Activated naive CD8-positive, alpha-beta T cell treated with anti-CD3 and anti-CD28 coated beads, Interleukin-2, amount 50 U/mL, for 24 hours (primary cell): ENCODE measurements around the gene OPCML.

ENCODE experiments used
- ATAC-seq: fragments of 150-1000 bp; cut with Tn5 transposase; one replicate; pipeline ENCODE4 v1.10.0; 2021
- DNase-seq: peaks from one replicate; pipeline ENCODE4 v3.0.0; 2021
- H3K27ac Mint-ChIP-seq: one replicate; pipeline ENCODE4 v1.8.0; 2021; ENCODE audit warnings: mild to moderate bottlenecking, mixed read lengths
- H3K27me3 Mint-ChIP-seq: one replicate; pipeline ENCODE4 v1.8.0; 2021; ENCODE audit warnings: mixed read lengths
- H3K36me3 Mint-ChIP-seq: one replicate; pipeline ENCODE4 v1.8.0; 2021; ENCODE audit warnings: low read depth, mixed read lengths
- H3K4me1 Mint-ChIP-seq: one replicate; pipeline ENCODE4 v1.8.0; 2021; ENCODE audit warnings: mixed read lengths
- H3K4me3 Mint-ChIP-seq: one replicate; pipeline ENCODE4 v1.8.0; 2021; ENCODE audit warnings: mild to moderate bottlenecking, moderate library complexity, mixed read lengths
- H3K9me3 Mint-ChIP-seq: one replicate; pipeline ENCODE4 v1.8.0; 2021; ENCODE audit warnings: mixed read lengths

The OPCML gene

GRCh38 chr11:132770829-132771530 lies 761.3 kb downstream of the OPCML start:
- Mint-ChIP-seq H3K9me3 (no peaks in the 10 kb centered on the region), H3K4me3 (no peak overlapping the region)
- no peak for DNase-seq

DNA sequence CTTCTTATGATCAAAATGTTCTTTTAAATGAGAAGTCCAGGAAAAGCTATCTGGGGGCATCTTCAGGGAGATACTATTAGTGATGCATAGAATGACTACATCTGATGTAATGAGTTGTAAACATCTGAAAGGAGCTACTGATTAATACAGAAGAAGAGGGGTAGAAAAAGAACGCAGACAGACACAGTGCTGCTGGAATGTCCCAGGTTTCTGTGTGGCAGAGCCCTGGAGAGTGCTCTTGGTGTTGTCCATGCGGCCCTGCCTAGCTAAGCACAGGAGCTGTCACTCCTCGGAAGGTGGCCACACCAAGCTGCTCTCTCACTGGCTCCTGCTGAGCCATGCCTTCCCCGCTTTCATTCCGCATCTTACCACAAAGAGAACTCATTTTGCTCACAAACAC lies 768.8 kb downstream of the OPCML start:
- Mint-ChIP-seq H3K4me1 (no peaks in the 10 kb centered on the region), H3K27ac (no peak overlapping the region), H3K27me3 (no peaks in the 10 kb centered on the region), H3K36me3 (no peaks in the 10 kb centered on the region), H3K9me3 (peaks cover 16% of the 10 kb centered on the region), H3K4me3 (no peak overlapping the region)
- no peak for ATAC-seq
- no peak for DNase-seq

More at GRCh38 chr11:132770829-132771530, 761.3 kb downstream of the OPCML start:
- Mint-ChIP-seq H3K27ac (no peak overlapping the region), H3K4me1 (peaks cover 11% of the 10 kb centered on the region), H3K27me3 (no peaks in the 10 kb centered on the region), H3K36me3 (no peaks in the 10 kb centered on the region)
- no peak for ATAC-seq

DNA sequence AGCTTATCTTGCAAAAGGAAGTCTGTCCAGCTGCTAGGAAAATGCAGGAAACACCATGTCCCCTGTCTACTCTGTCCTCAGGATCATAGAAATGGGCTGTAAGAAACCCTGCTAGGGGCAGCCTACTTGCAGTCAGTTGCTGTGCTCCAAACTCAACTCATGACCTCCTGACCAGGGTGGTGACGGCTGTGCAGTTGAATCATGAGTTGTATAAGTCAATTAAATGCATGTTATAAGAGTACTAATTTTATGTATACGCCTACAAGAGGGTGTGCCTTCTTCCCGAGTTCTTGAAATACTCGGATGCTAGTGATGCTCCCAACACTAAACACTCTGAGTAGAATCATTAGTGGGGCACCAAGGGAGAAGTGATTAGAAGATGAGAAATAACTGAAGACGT lies 776.4 kb downstream of the OPCML start:
- Mint-ChIP-seq H3K36me3 (no peaks in the 10 kb centered on the region), H3K4me3 (no peak overlapping the region), H3K27me3 (no peaks in the 10 kb centered on the region), H3K9me3 (peaks cover 15% of the 10 kb centered on the region), H3K27ac (no peak overlapping the region), H3K4me1 (no peaks in the 10 kb centered on the region)
- DNase-seq (no peak), ATAC-seq (no peak)

DNA sequence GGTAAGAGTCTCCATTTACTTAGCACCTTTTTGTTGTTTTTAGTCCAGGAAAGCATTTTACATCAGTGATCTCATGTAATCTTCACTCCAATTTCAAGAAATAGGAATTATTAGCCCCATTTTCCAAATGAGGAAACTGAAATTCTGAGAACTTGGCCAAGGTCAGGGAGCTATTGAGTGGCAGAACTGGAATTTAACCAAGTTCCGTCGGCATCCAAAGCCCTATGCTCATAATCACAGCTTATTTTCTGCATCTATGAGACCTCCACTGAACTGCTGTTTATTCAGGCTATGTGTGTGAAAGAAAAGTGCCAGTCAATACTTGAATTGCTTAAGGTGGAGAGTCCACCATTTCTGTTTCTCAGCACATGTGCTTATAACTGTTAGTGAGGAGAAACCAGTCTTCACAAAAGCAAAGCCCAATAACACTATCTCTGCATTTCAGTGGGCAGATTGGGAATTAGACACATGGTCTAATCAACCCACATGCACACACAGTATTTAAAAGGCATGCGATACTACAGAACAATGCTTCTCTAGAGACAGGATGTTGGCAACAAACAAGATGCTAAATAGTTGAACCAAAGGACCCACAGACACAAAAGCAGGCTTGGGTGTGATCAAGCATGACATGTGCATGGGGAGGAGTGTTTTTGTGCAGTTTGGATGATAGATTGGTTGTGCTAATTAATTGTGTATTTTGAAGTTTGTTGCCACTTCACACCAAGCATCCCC lies 780.6 kb downstream of the OPCML start:
- no peaks in the 10 kb centered on the region for H3K36me3 Mint-ChIP-seq
- H3K4me1 Mint-ChIP-seq: no peaks in the 10 kb centered on the region
- H3K9me3 Mint-ChIP-seq: peaks cover 5% of the 10 kb centered on the region
- no peak for ATAC-seq
- no peak overlapping the region for H3K27ac Mint-ChIP-seq
- DNase-seq: no peak
- no peak overlapping the region for H3K4me3 Mint-ChIP-seq
- H3K27me3 Mint-ChIP-seq: peaks cover 4% of the 10 kb centered on the region

DNA sequence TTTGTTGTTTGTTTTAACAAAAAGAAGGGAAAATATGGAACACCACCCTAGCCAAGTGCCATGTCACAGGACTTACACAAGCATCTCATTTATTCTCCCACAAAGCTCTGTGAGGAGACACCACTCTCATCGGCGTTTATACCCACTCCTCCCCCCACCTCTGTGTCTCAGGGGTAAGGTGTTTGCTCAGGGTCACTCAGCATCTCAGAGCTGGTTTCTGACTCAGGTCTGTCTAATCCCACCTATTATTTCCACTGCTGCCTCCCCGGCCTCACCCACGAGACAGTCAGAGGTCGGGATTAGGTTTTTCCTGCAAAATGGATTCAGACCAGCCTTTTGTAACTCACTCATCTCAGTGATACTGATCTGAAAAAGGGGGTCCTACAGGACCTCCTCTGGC lies 786.0 kb downstream of the OPCML start:
- Mint-ChIP-seq H3K27me3 (peaks cover 4% of the 10 kb centered on the region), H3K27ac (no peak overlapping the region), H3K36me3 (no peaks in the 10 kb centered on the region), H3K4me3 (no peak overlapping the region), H3K4me1 (no peaks in the 10 kb centered on the region), H3K9me3 (no peaks in the 10 kb centered on the region)
- no peak for ATAC-seq
- no peak for DNase-seq

- no peaks in the 10 kb centered on the region for H3K36me3 Mint-ChIP-seq
Measured at GRCh38 chr11:132745306-132745705, 787.0 kb downstream of the OPCML start.

GRCh38 chr11:132744771-132745170 lies 787.5 kb downstream of the OPCML start:
- no peaks in the 10 kb centered on the region for H3K4me1 Mint-ChIP-seq
- ATAC-seq (no peak), DNase-seq (no peak)
- H3K27me3 Mint-ChIP-seq: peaks cover 4% of the 10 kb centered on the region
- H3K36me3 Mint-ChIP-seq: no peaks in the 10 kb centered on the region
- H3K9me3 Mint-ChIP-seq: no peaks in the 10 kb centered on the region
- no peak overlapping the region for H3K27ac Mint-ChIP-seq
- H3K4me3 Mint-ChIP-seq: no peak overlapping the region

More at GRCh38 chr11:132745306-132745705, 787.0 kb downstream of the OPCML start:
- DNase-seq: no peak
- H3K27ac Mint-ChIP-seq: no peak overlapping the region
- H3K9me3 Mint-ChIP-seq: no peaks in the 10 kb centered on the region
- no peak overlapping the region for H3K4me3 Mint-ChIP-seq
- H3K27me3 Mint-ChIP-seq: peaks cover 4% of the 10 kb centered on the region
- no peaks in the 10 kb centered on the region for H3K4me1 Mint-ChIP-seq
- ATAC-seq: no peak

DNA sequence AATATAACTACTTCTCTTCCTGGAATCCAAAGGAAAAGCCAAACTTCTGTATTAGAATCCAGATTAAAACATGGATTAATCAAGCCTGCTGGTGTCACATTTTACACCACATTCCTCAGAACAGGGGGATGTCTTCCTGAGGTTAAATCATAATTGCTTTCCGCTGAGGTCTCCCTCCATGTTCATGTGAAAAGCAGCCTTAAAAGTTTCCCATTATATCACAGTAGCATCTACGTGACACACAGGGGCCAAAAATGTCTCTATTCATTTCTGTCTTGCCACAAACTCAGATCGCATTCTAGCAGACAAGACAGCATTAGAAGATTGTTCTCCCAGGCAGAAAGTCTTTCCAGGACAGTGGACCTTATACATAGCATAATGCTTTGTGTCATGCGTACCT lies 788.7 kb downstream of the OPCML start:
- ATAC-seq (no peak), DNase-seq (no peak)
- H3K4me1 Mint-ChIP-seq: no peaks in the 10 kb centered on the region
- H3K9me3 Mint-ChIP-seq: peaks cover 5% of the 10 kb centered on the region
- H3K27me3 Mint-ChIP-seq: no peaks in the 10 kb centered on the region
- H3K36me3 Mint-ChIP-seq: no peaks in the 10 kb centered on the region
- H3K27ac Mint-ChIP-seq: no peak overlapping the region
- H3K4me3 Mint-ChIP-seq: no peak overlapping the region

DNA sequence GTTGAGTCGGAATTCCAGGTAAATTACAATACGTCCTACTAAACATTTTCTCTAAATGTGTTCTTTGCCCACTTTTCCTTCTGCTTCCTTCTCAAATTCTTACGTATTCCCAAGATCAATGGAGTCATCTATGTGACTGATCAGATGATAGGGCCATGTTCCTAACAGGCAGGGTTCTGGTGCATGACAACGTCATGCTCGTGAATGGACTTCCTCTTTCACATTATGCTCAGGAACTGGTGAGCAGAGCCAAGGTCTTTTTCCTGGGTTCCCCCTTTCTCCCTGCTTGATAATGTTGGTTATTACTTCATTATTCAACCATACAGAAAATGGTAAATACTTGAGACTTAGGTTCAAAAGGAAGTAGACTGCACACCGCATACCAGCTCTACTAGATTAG lies 789.4 kb downstream of the OPCML start:
- no peaks in the 10 kb centered on the region for H3K36me3 Mint-ChIP-seq
- no peaks in the 10 kb centered on the region for H3K27me3 Mint-ChIP-seq
- peaks cover 5% of the 10 kb centered on the region for H3K9me3 Mint-ChIP-seq
- H3K4me3 Mint-ChIP-seq: no peak overlapping the region
- DNase-seq (no peak), ATAC-seq (no peak)
- H3K4me1 Mint-ChIP-seq: no peaks in the 10 kb centered on the region
- no peak overlapping the region for H3K27ac Mint-ChIP-seq

- ATAC-seq: peak; percentile 84
- no peaks in the 10 kb centered on the region for H3K36me3 Mint-ChIP-seq
- peaks cover 3% of the 10 kb centered on the region for H3K4me1 Mint-ChIP-seq
- no peaks in the 10 kb centered on the region for H3K27me3 Mint-ChIP-seq
- no peak overlapping the region for H3K4me3 Mint-ChIP-seq
- DNase-seq: no peak
- peak overlapping the region; percentile 25 for H3K27ac Mint-ChIP-seq
- H3K9me3 Mint-ChIP-seq: peaks cover 9% of the 10 kb centered on the region
Measured at GRCh38 chr11:132734217-132734616, 798.1 kb downstream of the OPCML start.

GRCh38 chr11:132728026-132728425 lies 804.3 kb downstream of the OPCML start:
- ATAC-seq: no peak
- no peak for DNase-seq
- Mint-ChIP-seq H3K36me3 (no peaks in the 10 kb centered on the region), H3K27me3 (peaks cover 2% of the 10 kb centered on the region), H3K4me1 (no peaks in the 10 kb centered on the region), H3K9me3 (peaks cover 10% of the 10 kb centered on the region), H3K27ac (no peak overlapping the region), H3K4me3 (no peak overlapping the region)

DNA sequence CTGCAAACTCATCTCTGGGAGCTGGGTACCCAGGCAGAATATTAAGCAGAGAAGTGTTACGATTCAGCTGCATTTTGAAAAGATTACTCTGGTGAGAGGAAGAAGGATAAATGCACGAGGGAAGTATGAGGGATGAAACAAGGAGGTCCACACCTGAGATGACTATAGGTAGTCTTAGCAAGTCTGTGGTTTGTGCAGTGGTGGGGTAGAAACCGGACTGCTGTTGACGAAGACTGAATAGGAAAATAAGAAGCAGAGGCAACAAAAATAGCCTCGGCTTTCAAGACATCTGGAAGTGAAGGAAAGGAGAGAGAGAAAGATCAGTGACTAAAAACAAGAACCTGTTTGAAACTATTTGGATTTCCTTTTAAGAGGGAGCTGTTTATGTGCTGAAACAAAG lies 810.8 kb downstream of the OPCML start:
- H3K4me1 Mint-ChIP-seq: peaks cover 30% of the 10 kb centered on the region
- DNase-seq (no peak), ATAC-seq (no peak)
- no peak overlapping the region for H3K4me3 Mint-ChIP-seq
- peaks cover 2% of the 10 kb centered on the region for H3K27me3 Mint-ChIP-seq
- H3K27ac Mint-ChIP-seq: no peak overlapping the region
- no peaks in the 10 kb centered on the region for H3K36me3 Mint-ChIP-seq
- H3K9me3 Mint-ChIP-seq: peaks cover 10% of the 10 kb centered on the region

DNA sequence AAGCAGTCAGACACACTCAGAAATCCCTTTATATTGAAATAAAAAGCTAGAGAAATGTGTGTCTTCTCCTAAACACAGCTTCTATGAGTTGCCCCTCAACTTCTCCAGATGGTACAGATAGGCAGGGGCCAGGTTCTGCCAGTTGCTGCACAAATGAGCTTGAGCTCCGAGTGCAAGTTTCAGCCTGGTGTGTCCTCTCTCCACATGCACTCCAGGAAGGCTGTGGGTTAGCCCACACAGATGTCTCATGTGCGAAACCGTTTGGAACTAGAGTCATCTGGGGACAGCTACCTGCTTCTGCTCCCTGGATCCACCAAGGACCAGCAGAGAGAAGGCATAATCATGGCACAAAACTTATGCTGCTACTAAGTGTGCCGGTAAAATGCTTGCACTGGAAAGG lies 812.6 kb downstream of the OPCML start:
- no peaks in the 10 kb centered on the region for H3K36me3 Mint-ChIP-seq
- ATAC-seq: peak; percentile 8
- H3K9me3 Mint-ChIP-seq: peaks cover 5% of the 10 kb centered on the region
- H3K4me3 Mint-ChIP-seq: no peak overlapping the region
- no peak for DNase-seq
- no peak overlapping the region for H3K27ac Mint-ChIP-seq
- peaks cover 2% of the 10 kb centered on the region for H3K27me3 Mint-ChIP-seq
- H3K4me1 Mint-ChIP-seq: peaks cover 30% of the 10 kb centered on the region

DNA sequence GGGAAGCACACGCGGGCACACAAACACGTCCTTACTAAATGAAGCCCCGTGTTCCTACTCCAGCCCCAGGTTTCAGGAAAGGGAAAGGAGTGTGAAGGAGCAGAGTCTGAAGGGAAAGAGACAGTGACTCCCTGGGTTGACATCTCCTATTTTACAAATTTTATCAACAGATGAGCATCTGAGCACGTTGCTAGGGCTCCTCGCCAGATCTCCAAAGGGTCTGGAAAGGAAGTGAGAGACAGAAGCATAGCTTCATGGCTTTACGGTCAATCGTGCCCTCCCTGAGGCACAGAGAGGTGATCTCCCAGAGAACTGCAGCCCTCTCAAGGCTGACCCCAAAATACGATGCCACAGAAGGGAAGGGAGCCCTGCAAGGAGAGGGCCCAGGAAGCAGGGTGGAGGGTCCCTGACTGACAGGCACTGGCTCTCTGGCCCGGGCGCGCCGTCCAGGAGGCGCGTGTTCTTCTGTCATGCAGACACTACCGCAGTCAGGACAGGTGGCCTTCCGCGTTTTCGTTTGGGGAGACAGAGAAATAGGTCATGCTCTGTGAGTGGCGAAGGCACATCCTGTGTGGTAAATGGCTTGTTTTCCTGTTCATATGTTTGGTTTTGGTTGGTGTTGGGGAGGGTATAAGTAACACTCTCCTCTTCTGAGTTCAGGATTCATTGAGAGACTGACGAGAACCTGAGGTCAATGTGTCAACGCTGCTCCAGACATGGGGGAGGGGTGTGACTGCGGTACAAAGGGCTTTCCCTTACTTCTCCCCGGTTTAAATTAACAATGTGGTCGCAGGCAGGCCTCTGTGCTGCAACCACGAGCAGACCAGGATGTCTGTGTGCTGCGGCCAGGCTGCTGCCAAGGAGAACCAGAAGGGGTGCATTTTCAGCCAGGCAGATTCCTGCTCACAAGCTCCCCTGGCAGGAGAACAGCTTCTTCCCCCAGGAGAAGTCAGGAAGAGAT lies 813.3 kb downstream of the OPCML start:
- Mint-ChIP-seq H3K27ac (peak overlapping the region; percentile 73), H3K27me3 (no peaks in the 10 kb centered on the region), H3K4me1 (peaks cover 30% of the 10 kb centered on the region), H3K4me3 (peak overlapping the region; percentile 62), H3K9me3 (no peaks in the 10 kb centered on the region), H3K36me3 (no peaks in the 10 kb centered on the region)
- DNase-seq: peak; percentile 58
- ATAC-seq: peak; percentile 90
